ENCODE data around the gene H1-8.

The H1-8 gene

GRCh38 chr3:129600348-129600747 lies 57.4 kb downstream of the H1-8 start:
- TF ChIP-seq CTCF (IDR thresholded peaks at IDR 0.05; ENCODE audit: low read depth, low read length): no peak

More at GRCh38 chr3:129600348-129600747, 57.4 kb downstream of the H1-8 start:
- H3K4me3 ChIP-seq (ENCODE audit: low read depth, low read length): no peak overlapping the region

All from WI38 (cell line).